CD8-positive, alpha-beta memory T cell (primary cell): Measurements from ENCODE around the gene FLVCR2. TPM values are rescaled to one million over a fixed set of nuclear protein-coding genes. Genes with fewer than 3 reads are reported as not detected.

Experiments
- CTCF ChIA-PET: fragments of 350-600 bp; sonication (Branson Sonifier 250); formaldehyde crosslinking; loops from one replicate; lab custom pipeline; 2021; ENCODE audit warnings: antibody characterized with exemption; lab: Charles Lee
- POLR2A ChIA-PET: fragments of 350-600 bp; sonication (Branson Sonifier 250); formaldehyde crosslinking; loops from one replicate; lab custom pipeline; 2021; ENCODE audit warnings: antibody characterized with exemption; lab: Charles Lee
- DNase-seq, 5 donors: peaks; one replicate each; pipeline versions ENCODE4 v3.0.0 to v3.0.0-alpha.2; 2020 to 2022; ENCODE audit warnings: mixed read lengths in 1 of 5
- H3K27ac ChIP-seq: one replicate; pipeline ENCODE4 v1.7.0; 2013; ENCODE audit warnings: low read depth, mild to moderate bottlenecking, low read length, moderate library complexity
- H3K27me3 ChIP-seq: 2 replicates; pipeline ENCODE4 v1.7.0; 2013; ENCODE audit warnings: low read length, mild to moderate bottlenecking; ENCODE audit not compliant: insufficient read depth, poor library complexity, severe bottlenecking
- H3K36me3 ChIP-seq: 2 replicates; pipeline ENCODE4 v1.7.0; 2013; ENCODE audit warnings: mild to moderate bottlenecking, low read length, moderate library complexity; ENCODE audit not compliant: insufficient read depth
- H3K4me1 ChIP-seq: 2 replicates; pipeline ENCODE4 v1.7.0; 2013; ENCODE audit warnings: mild to moderate bottlenecking, low read length, moderate library complexity; ENCODE audit not compliant: insufficient read depth
- H3K4me3 ChIP-seq: 2 replicates; pipeline ENCODE4 v1.7.0; 2013; ENCODE audit warnings: mild to moderate bottlenecking, low read length
- H3K9me3 ChIP-seq: 2 replicates; pipeline ENCODE4 v1.7.0; 2013; ENCODE audit warnings: mild to moderate bottlenecking, low read length
- H3K27ac Mint-ChIP-seq, 8 donors: one replicate each; pipeline ENCODE4 v1.8.0; 2020 to 2021; ENCODE audit warnings: mixed read lengths in 8 of 8, mild to moderate bottlenecking in 6 of 8, inconsistent platforms in 3 of 8, moderate library complexity in 3 of 8
- H3K27me3 Mint-ChIP-seq, 2 donors: one replicate each; pipeline ENCODE4 v1.8.0; 2020 to 2021; ENCODE audit warnings: mixed read lengths in 2 of 2, mild to moderate bottlenecking in 1 of 2, moderate library complexity in 1 of 2
- H3K36me3 Mint-ChIP-seq, 3 donors: one replicate each; pipeline ENCODE4 v1.8.0; 2020 to 2021; ENCODE audit warnings: mixed read lengths in 3 of 3, inconsistent platforms in 1 of 3, mild to moderate bottlenecking in 1 of 3
- H3K4me1 Mint-ChIP-seq, 3 donors: one replicate each; pipeline ENCODE4 v1.8.0; 2020 to 2021; ENCODE audit warnings: mixed read lengths in 3 of 3, inconsistent platforms in 1 of 3, mild to moderate bottlenecking in 1 of 3
- H3K4me3 Mint-ChIP-seq, 7 donors: one replicate each; pipeline ENCODE4 v1.8.0; 2020 to 2021; ENCODE audit warnings: mixed read lengths in 7 of 7, mild to moderate bottlenecking in 6 of 7, moderate library complexity in 4 of 7, inconsistent platforms in 2 of 7
- H3K9me3 Mint-ChIP-seq, 5 donors: one replicate each; pipeline ENCODE4 v1.8.0; 2020 to 2022; ENCODE audit warnings: mixed read lengths in 5 of 5, mild to moderate bottlenecking in 3 of 5, moderate library complexity in 2 of 5, inconsistent platforms in 1 of 5
- polyA plus RNA-seq: library from polyadenylated mRNA; unstranded; fragments of 300-500 nt; fragmentation: Illumina TruSeq; gene quantifications from one replicate; pipeline ENCODE4 v1.2.3, GENCODE V29; 2021
- total RNA-seq, 2 experiments: library from RNA; stranded (reverse); gene quantifications; one replicate each; pipeline ENCODE4 v1.2.3, GENCODE V29; 2021

The FLVCR2 gene
- total and polyA plus RNA-seq, 3 experiments from 2014 or later = 0.60 to 2.6 (median 2.6) TPM

- Histone ChIP-seq H3K27me3 (no peaks in the 10 kb centered on the region), H3K27ac (peak overlapping the region; percentile 4), H3K36me3 (peaks cover 10% of the 10 kb centered on the region), H3K9me3 (no peaks in the 10 kb centered on the region), H3K4me1 (peaks cover 53% of the 10 kb centered on the region), H3K4me3 (no peak overlapping the region)
- peak overlapping the region in 4 of 7 donors; percentile 46 to 72 (median 62) for H3K4me3 Mint-ChIP-seq
- no peak for DNase-seq
- POLR2A ChIA-PET = interaction anchor here (1.1 to 2.6 kb wide), 4 partner anchors 13 to 24 kb away, joined by 5 to 13 read pairs (median 6); partner anchors contain the start of gene BATF
- CTCF ChIA-PET = interaction anchor here (0.6 to 2.8 kb wide), 6 partner anchors 11 to 788 kb away, joined by 3 to 12 read pairs (median 6); partner anchors contain the start of gene BATF
- no peaks in the 10 kb centered on the region for H3K9me3 Mint-ChIP-seq
- H3K27ac Mint-ChIP-seq = peak overlapping the region; percentile 81 to 98 (median 96)
- H3K4me1 Mint-ChIP-seq = peaks cover 62 to 84% (median 80%) of the 10 kb centered on the region in 3 donors
- peaks cover 0 to 23% (median 5%) of the 10 kb centered on the region in 3 donors for H3K36me3 Mint-ChIP-seq
- H3K27me3 Mint-ChIP-seq = no peaks in the 10 kb centered on the region
Observed at GRCh38 chr14:75539162-75539560, 39.3 kb upstream of the FLVCR2 start.

GRCh38 chr14:75539561-75540478 is 38.6 kb upstream of the FLVCR2 start:
- Histone ChIP-seq H3K4me1 (peaks cover 58% of the 10 kb centered on the region), H3K4me3 (no peak overlapping the region), H3K27ac (no peak overlapping the region), H3K27me3 (no peaks in the 10 kb centered on the region), H3K9me3 (no peaks in the 10 kb centered on the region), H3K36me3 (peaks cover 4% of the 10 kb centered on the region)
- CTCF ChIA-PET = interaction anchor here (0.6 to 2.8 kb wide), 8 partner anchors 11 to 789 kb away, joined by 3 to 12 read pairs (median 3); partner anchors contain the start of gene BATF
- POLR2A ChIA-PET = interaction anchor here (0.7 to 2.6 kb wide), 5 partner anchors 12 to 28 kb away, joined by 3 to 13 read pairs (median 6); partner anchors contain the start of gene BATF
- H3K27me3 Mint-ChIP-seq = no peaks in the 10 kb centered on the region
- peak in 3 of 5 donors; percentile 28 to 53 (median 34) for DNase-seq
- peaks cover 0 to 20% (median 5%) of the 10 kb centered on the region in 3 donors for H3K36me3 Mint-ChIP-seq
- peaks cover 66 to 83% (median 82%) of the 10 kb centered on the region in 3 donors for H3K4me1 Mint-ChIP-seq
- H3K4me3 Mint-ChIP-seq = peak overlapping the region; percentile 11 to 72 (median 53)
- no peaks in the 10 kb centered on the region for H3K9me3 Mint-ChIP-seq
- peak overlapping the region; percentile 81 to 98 (median 96) for H3K27ac Mint-ChIP-seq

GRCh38 chr14:75540479-75540851 is 38.0 kb upstream of the FLVCR2 start:
- H3K36me3 ChIP-seq = peaks cover 3% of the 10 kb centered on the region
- no peak overlapping the region for H3K27ac ChIP-seq
- Mint-ChIP-seq H3K27me3 (no peaks in the 10 kb centered on the region), H3K9me3 (no peaks in the 10 kb centered on the region), H3K4me3 (peak overlapping the region; percentile 6 to 72 (median 37)), H3K4me1 (peaks cover 65 to 82% (median 80%) of the 10 kb centered on the region in 3 donors), H3K27ac (peak overlapping the region; percentile 87 to 98 (median 96)), H3K36me3 (peaks cover 0 to 18% (median 4%) of the 10 kb centered on the region in 3 donors)
- peaks cover 58% of the 10 kb centered on the region for H3K4me1 ChIP-seq
- ChIA-PET CTCF (interaction anchor here (1.0 to 3.1 kb wide), 6 partner anchors 12 to 51 kb away, joined by 3 to 17 read pairs (median 10); no protein-coding TSS in a partner anchor), POLR2A (interaction anchor here (0.7 to 2.6 kb wide), 2 partner anchors 18 to 29 kb away, joined by 3 to 13 read pairs; partner anchors contain the start of gene BATF)
- DNase-seq = no peak
- H3K4me3 ChIP-seq = no peak overlapping the region
- H3K27me3 ChIP-seq = no peaks in the 10 kb centered on the region
- H3K9me3 ChIP-seq = no peaks in the 10 kb centered on the region

- peaks cover 59 to 78% (median 76%) of the 10 kb centered on the region in 3 donors for H3K4me1 Mint-ChIP-seq
- Histone ChIP-seq H3K9me3 (no peaks in the 10 kb centered on the region), H3K4me3 (peak overlapping the region; percentile 52), H3K4me1 (peaks cover 58% of the 10 kb centered on the region), H3K36me3 (no peaks in the 10 kb centered on the region), H3K27ac (peak overlapping the region; percentile 70), H3K27me3 (no peaks in the 10 kb centered on the region)
- peaks cover 0 to 21% (median 0%) of the 10 kb centered on the region in 3 donors for H3K36me3 Mint-ChIP-seq
- ChIA-PET CTCF (interaction anchor here (0.8 to 3.1 kb wide), 10 partner anchors 8 to 54 kb away, joined by 3 to 17 read pairs (median 4); partner anchors contain the start of gene BATF), POLR2A (interaction anchor here (0.5 to 1.6 kb wide), 8 partner anchors 9 to 238 kb away, joined by 3 to 6 read pairs (median 3); partner anchors contain the start of genes BATF, ERG28 and TTLL5)
- no peaks in the 10 kb centered on the region for H3K9me3 Mint-ChIP-seq
- H3K27ac Mint-ChIP-seq = peak overlapping the region; percentile 95 to 98 (median 97)
- no peaks in the 10 kb centered on the region for H3K27me3 Mint-ChIP-seq
- H3K4me3 Mint-ChIP-seq = peak overlapping the region; percentile 72 to 89 (median 79)
- DNase-seq = peak; percentile 48 to 84 (median 60)
Observed at GRCh38 chr14:75542588-75543091, 35.8 kb upstream of the FLVCR2 start.

- Histone ChIP-seq H3K9me3 (no peaks in the 10 kb centered on the region), H3K4me1 (peaks cover 58% of the 10 kb centered on the region), H3K36me3 (no peaks in the 10 kb centered on the region), H3K27ac (peak overlapping the region; percentile 70), H3K4me3 (peak overlapping the region; percentile 52), H3K27me3 (no peaks in the 10 kb centered on the region)
- ChIA-PET POLR2A (interaction anchor here (0.5 to 1.6 kb wide), 7 partner anchors 9 to 136 kb away, joined by 3 to 6 read pairs (median 3); partner anchors contain the start of genes BATF, ERG28 and TTLL5), CTCF (interaction anchor here (1.0 to 3.1 kb wide), 7 partner anchors 16 to 55 kb away, joined by 3 to 17 read pairs (median 5); partner anchors contain the start of gene BATF)
- no peaks in the 10 kb centered on the region for H3K9me3 Mint-ChIP-seq
- H3K36me3 Mint-ChIP-seq = peaks cover 0 to 27% (median 2%) of the 10 kb centered on the region in 3 donors
- peak in 2 of 5 donors; percentile 36 to 39 for DNase-seq
- H3K27ac Mint-ChIP-seq = peak overlapping the region; percentile 92 to 98 (median 97)
- peaks cover 58 to 81% (median 78%) of the 10 kb centered on the region in 3 donors for H3K4me1 Mint-ChIP-seq
- H3K4me3 Mint-ChIP-seq = peak overlapping the region; percentile 72 to 89 (median 79)
- H3K27me3 Mint-ChIP-seq = no peaks in the 10 kb centered on the region
Observed at GRCh38 chr14:75543253-75543652, 35.2 kb upstream of the FLVCR2 start.

- DNase-seq = no peak
- ChIA-PET POLR2A (interaction anchor here (0.6 kb wide), 1 partner anchor 8 kb away, joined by 3 read pairs; no protein-coding TSS in a partner anchor), CTCF (interaction anchor here (1.4 to 3.1 kb wide), 5 partner anchors 17 to 55 kb away, joined by 4 to 17 read pairs (median 12); no protein-coding TSS in a partner anchor)
- no peaks in the 10 kb centered on the region for H3K9me3 ChIP-seq
- Mint-ChIP-seq H3K27ac (peak overlapping the region; percentile 88 to 98 (median 97)), H3K9me3 (no peaks in the 10 kb centered on the region), H3K27me3 (no peaks in the 10 kb centered on the region), H3K4me3 (peak overlapping the region in 6 of 7 donors; percentile 43 to 85 (median 54)), H3K36me3 (peaks cover 0 to 30% (median 3%) of the 10 kb centered on the region in 3 donors), H3K4me1 (peaks cover 60 to 81% (median 79%) of the 10 kb centered on the region in 3 donors)
- H3K36me3 ChIP-seq = no peaks in the 10 kb centered on the region
- H3K4me3 ChIP-seq = no peak overlapping the region
- H3K27me3 ChIP-seq = no peaks in the 10 kb centered on the region
- H3K4me1 ChIP-seq = peaks cover 58% of the 10 kb centered on the region
- H3K27ac ChIP-seq = no peak overlapping the region
Observed at GRCh38 chr14:75543786-75544185, 34.6 kb upstream of the FLVCR2 start.

- H3K36me3 Mint-ChIP-seq = peaks cover 0 to 31% (median 3%) of the 10 kb centered on the region in 3 donors
- Histone ChIP-seq H3K9me3 (no peaks in the 10 kb centered on the region), H3K4me1 (peaks cover 38% of the 10 kb centered on the region), H3K27me3 (no peaks in the 10 kb centered on the region), H3K27ac (no peak overlapping the region), H3K4me3 (no peak overlapping the region), H3K36me3 (no peaks in the 10 kb centered on the region)
- ChIA-PET CTCF (interaction anchor here (1.5 to 1.8 kb wide), 3 partner anchors 15 to 32 kb away, joined by 3 to 7 read pairs (median 4); no protein-coding TSS in a partner anchor), POLR2A (no interaction called here)
- peak overlapping the region in 3 of 8 donors; percentile 76 to 92 (median 85) for H3K27ac Mint-ChIP-seq
- H3K9me3 Mint-ChIP-seq = no peaks in the 10 kb centered on the region
- no peak overlapping the region for H3K4me3 Mint-ChIP-seq
- DNase-seq = no peak
- peaks cover 50 to 81% (median 77%) of the 10 kb centered on the region in 3 donors for H3K4me1 Mint-ChIP-seq
- H3K27me3 Mint-ChIP-seq = no peaks in the 10 kb centered on the region
Observed at GRCh38 chr14:75545907-75546306, 32.5 kb upstream of the FLVCR2 start.
